HG02884 (cell line): ENCODE results near the gene TIAL1.
"Not testable (repeated sequence)": the region's sequence is repeated elsewhere in the genome, so short reads cannot be mapped to it uniquely, and the experiment has no call there.

Experiments used
- ATAC-seq: cut with Tn5 transposase; IDR thresholded peaks from one replicate; pipeline ENCODE4 v1.9.1; 2021; ENCODE audit warnings: mild to moderate bottlenecking, moderate library complexity; ENCODE audit not compliant: unreplicated experiment

Gene TIAL1

GRCh38 chr10:119550827-119551226, 45.9 kb downstream of the TIAL1 start:
- ATAC-seq: no peak

- ATAC-seq: no peak
These were observed 47.3 kb downstream of the TIAL1 start for GRCh38 chr10:119549247-119549999.

DNA sequence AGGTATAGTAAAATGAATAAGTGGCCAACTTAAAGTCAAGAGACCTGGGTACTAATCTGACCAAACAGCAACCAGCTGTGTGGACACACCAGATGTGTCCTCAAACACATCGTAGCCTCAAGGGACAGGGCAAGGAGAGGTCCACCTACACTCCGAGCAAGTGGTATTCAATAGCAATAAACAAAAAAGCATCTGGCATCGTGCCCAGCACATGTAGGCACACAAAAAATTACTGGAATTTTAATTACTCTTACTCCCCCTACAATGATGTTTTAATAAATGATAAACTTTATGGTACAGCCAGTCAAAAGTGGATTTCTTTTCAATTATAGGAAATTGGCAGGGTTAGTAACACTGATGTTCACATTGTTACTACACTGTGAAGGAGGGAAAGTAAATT, 50.8 kb downstream of the TIAL1 start:
- ATAC-seq: no peak

DNA sequence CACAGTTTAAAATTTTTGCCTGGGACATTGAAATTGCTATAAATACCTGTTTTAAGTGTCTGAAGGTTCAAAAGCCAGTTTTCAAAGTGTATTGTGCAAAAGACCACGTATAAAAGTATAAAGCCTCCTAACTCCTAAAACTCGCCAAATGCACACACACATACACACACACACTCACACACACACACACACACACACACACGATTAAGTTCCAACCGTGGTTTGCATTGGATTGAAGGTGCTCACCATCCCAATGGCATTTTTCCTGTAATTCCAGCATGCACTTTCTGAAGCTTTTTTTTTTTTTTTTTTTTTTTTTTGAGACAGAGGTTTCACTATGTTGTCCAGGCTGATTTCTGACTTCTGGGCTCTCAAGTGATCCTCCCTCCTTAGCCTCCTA, 51.5 kb downstream of the TIAL1 start:
- ATAC-seq: no peak

DNA sequence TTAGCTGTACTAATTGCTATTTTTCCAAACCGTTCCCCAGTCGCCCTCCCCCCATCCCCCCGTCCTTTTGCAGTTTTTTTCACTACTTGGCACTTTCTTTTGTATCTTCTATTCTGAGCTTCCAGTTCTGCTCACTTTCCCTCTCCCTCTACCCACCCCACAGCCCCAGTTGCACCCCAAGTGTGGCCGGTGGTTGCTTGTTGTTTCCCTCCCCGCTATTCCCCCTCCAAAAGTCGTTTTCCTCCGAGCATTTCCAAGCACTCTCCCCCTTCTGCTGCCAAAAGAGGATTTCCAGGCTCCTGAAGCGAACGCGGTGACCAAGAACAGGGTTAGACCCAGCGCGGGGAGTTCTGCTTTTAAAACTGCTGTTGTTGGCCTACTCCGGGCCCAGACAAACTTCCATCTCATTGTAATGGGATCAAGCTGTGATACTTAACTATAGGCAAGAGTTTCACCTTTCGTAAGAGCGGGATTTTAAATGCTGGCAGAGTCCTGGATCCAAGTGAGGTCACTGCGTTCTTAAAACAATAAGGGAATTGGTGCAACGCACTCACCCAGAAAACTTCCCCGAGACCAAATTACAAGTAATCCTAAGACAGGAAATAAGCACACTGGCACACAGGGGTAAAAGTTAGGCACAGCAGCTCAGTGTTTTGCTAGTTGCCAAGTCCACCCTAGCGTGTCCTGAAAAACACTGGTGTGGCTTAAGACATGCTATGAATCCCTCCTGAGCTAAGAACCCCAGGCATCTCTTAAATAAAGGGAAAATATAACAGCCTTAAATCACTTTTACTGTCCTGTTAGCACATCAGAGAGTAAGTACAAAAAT, 52.7 kb downstream of the TIAL1 start:
- no peak for ATAC-seq

GRCh38 chr10:119542988-119543813, 53.6 kb downstream of the TIAL1 start:
- ATAC-seq: peak; percentile 32

GRCh38 chr10:119542357-119542987, 54.3 kb downstream of the TIAL1 start, which contains the start of gene RGS10:
Gene RGS10 (minus strand): TSS chr10:119542719. CDS start chr10:119542638, 81 bp downstream.
- peak; percentile 60 for ATAC-seq

- peak; percentile 16 for ATAC-seq
These were observed 55.1 kb downstream of the TIAL1 start for GRCh38 chr10:119541459-119542356.

DNA sequence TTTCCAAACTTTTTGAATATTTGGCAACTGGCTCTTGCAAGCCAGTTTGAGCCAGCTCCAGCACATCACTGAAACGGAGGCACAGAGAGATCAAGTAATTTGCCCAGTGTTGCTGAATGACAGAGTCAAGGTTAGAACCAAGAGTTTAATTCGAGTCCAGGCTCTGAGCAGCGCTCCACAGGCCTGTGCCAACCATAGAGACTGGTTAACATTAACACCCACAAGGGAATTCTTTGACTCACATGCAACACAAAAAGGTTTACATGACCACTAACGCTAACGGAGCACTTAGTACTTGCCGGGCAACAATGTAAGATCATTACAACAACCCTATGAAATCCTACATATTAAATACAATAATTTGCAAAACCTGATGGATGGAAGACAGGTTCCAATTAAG, 55.7 kb downstream of the TIAL1 start:
- no peak for ATAC-seq

- ATAC-seq: no peak
These were observed 56.7 kb downstream of the TIAL1 start for GRCh38 chr10:119540038-119540437.

GRCh38 chr10:119539359-119539825, 57.4 kb downstream of the TIAL1 start:
- no peak for ATAC-seq

DNA sequence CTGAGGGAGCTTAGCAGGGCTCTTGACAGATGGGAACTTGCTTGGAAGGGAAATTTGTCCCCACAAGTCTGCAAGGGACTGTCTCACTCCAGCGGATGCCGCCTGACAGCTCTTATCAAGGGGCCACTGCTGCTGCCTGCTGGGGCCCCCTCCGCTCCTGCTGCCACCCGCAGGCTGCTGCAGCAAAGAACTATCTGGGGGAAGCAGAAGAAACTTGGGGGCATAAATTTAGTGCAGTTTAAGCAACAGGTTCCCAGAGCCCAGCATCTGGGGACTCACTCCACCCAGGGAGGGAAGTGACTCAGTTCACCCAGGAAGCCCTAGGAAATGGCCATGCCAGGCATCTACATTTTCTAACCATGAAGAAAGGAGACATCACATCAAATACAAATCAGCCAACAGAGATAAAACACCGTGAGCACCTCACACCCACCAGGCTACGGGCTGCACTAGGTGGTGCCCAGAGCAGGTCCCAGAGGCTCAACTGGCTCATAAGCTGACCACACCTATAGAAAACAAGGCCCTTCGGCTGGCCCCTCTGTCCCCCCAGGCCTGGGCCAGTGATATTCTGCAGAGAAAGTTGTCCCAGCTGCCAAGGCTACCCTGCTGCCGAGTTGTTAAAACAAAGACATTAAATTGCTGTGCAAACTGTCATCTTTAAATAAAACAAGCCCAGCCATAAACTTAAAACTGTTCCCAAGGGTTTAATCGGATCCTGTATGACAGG, 58.0 kb downstream of the TIAL1 start:
- ATAC-seq: no peak

GRCh38 chr10:119537953-119538630, 58.7 kb downstream of the TIAL1 start:
- no peak for ATAC-seq

DNA sequence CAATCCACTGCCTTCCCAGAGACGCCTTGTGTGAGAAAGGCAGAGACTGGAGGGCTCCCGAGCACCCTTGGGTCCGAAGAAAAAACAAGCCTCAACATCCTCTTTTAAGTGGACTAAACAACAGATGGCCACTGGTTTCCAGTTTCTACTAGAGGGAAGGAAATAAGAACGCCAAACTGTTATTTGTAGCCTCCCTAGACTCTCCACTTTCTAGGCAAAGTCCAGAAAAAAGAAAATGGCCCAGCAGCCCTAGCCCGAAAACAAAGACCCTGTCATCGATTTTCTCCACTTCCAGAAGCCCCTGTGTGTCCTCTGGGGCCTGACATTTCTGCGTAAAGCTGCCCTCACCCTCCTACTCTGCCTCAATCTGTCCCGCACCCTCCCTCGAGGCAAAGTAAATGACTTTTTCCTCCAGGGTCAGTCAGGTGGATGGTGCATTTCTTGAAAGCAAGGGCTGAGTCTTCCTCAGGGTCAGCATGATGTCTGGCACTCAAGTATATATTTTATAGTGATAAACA, 60.2 kb downstream of the TIAL1 start:
- no peak for ATAC-seq

DNA sequence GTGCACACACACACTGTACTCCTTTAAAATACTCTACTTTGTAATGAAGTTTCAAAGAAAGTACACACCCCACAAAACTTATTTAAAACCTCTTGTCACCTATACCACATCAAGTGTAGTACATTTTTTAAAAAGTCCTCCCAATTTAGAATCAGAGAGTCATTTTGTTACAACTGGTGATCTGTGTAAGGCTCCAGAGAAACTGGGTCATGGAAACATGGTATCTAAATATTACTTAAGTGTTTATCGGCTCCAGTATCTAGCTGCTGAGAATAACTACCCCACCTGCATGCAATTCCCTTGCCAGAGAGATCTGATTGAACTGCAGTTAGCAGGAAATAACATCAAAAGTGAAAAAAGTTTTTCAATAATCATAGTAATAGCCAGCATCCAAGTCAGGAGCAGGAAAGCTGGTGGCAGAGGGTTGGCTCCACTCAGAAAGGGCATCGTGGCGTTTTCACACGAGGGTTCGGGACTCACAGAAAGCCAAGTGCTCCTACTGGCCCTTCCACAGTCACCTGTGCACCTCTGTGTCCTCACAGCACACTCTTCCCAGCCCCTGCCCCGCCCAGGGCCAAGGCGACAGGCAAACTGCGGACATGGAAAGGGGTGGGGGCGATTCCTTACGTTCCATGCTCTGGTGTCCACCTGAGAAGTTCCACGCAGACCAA, 60.8 kb downstream of the TIAL1 start:
- no peak for ATAC-seq

GRCh38 chr10:119535305-119535704, 61.5 kb downstream of the TIAL1 start:
- no peak for ATAC-seq

DNA sequence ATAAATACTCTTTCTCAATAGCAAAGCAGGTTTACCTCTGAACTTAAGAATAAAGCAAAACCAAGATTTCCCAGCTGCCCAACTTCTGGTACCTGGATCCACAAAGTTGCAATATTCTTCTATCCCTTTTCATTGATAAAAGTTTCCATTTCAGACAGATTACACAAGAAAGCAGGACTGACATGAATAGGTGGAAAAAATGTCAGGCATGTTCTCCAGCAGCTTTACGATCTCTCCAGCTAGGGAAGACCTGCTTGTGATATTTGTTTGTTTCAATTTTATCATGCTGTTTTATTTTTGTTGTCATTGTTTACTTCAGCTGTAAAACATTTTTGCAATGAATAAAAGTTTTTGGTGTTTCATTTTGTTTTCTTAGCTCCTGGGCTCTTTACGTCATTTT, 63.3 kb downstream of the TIAL1 start:
- ATAC-seq: no peak

GRCh38 chr10:119532791-119533190, 64.0 kb downstream of the TIAL1 start:
- ATAC-seq: not testable (repeated sequence)
